Germinal center (tissue), 1 donor: ENCODE data around the gene ATXN2L.
A peak's percentile ranks its signal among the peaks of the same experiment; 100 is the strongest.
"Not testable (repeated sequence)": the region's sequence is repeated elsewhere in the genome, so short reads cannot be mapped to it uniquely, and the experiment has no call there.

Experiments
- DNase-seq: peaks from one replicate; pipeline ENCODE4 v3.0.0; 2012; ENCODE audit warnings: mixed read lengths, low spot score

ATXN2L gene, protein sequence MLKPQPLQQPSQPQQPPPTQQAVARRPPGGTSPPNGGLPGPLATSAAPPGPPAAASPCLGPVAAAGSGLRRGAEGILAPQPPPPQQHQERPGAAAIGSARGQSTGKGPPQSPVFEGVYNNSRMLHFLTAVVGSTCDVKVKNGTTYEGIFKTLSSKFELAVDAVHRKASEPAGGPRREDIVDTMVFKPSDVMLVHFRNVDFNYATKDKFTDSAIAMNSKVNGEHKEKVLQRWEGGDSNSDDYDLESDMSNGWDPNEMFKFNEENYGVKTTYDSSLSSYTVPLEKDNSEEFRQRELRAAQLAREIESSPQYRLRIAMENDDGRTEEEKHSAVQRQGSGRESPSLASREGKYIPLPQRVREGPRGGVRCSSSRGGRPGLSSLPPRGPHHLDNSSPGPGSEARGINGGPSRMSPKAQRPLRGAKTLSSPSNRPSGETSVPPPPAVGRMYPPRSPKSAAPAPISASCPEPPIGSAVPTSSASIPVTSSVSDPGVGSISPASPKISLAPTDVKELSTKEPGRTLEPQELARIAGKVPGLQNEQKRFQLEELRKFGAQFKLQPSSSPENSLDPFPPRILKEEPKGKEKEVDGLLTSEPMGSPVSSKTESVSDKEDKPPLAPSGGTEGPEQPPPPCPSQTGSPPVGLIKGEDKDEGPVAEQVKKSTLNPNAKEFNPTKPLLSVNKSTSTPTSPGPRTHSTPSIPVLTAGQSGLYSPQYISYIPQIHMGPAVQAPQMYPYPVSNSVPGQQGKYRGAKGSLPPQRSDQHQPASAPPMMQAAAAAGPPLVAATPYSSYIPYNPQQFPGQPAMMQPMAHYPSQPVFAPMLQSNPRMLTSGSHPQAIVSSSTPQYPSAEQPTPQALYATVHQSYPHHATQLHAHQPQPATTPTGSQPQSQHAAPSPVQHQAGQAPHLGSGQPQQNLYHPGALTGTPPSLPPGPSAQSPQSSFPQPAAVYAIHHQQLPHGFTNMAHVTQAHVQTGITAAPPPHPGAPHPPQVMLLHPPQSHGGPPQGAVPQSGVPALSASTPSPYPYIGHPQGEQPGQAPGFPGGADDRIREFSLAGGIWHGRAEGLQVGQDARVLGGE

DNA sequence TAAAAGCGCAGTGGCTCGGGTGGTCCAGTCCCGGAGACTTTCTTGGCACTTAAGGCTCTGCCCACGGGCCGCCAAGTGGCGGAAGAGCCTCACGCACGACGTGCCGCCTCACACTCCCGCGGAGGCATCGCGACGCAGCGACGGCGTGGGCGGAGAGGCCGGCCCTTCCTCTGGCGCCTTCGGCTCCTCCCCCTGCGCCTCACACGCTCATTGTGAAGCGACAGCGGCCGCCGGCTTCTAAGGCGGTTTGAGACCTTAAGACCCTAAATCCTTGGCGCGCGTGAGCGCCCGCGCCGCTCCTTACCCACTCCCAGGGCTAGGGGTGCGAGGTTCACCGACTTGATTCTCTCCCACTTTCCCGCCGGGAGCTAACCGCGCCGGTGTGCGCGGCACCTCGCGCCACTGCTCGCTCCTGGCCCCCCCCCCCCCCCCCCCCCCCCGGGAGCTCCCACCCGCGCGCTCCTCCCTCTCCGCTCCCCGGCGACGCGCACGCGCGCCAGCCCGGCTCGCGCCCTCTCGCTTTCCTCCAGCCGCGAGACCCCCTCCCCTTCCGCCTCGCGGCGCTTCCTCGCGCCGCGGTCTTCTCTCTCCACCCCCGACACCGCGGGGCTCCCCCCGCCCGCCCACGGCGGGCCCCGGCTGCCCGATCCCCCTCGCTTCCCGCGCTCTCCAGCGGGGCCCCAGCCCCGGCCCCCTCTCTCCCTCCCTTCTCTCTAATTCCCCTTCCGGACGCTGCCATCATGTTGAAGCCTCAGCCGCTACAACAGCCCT lies at the start of gene ATXN2L:
Gene ATXN2L (plus strand): TSS at position 480 of the 771 bp plus-strand sequence. CDS start 261 bp downstream, at position 741.
- peak; percentile 92 for DNase-seq

DNA sequence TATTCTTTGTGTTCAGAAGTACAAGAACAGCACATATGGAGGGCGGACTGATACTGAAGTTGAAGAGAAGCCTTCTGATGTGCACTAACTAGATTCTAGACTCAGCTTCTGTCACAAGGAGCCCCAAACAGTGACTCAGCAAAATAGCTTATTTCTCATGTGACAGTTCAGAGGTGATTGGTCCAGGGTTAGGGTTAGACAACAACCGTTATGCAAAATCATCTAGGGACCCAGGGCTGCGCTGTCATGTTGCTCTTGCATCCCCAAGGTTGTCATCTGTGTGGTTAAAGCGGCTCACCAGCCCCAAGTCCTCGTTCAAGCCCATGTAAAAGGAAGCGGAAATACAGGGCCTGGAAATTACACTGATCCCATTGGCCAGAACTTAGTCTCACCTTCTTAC lies 41.1 kb upstream of the ATXN2L start:
- not testable (repeated sequence) for DNase-seq

DNA sequence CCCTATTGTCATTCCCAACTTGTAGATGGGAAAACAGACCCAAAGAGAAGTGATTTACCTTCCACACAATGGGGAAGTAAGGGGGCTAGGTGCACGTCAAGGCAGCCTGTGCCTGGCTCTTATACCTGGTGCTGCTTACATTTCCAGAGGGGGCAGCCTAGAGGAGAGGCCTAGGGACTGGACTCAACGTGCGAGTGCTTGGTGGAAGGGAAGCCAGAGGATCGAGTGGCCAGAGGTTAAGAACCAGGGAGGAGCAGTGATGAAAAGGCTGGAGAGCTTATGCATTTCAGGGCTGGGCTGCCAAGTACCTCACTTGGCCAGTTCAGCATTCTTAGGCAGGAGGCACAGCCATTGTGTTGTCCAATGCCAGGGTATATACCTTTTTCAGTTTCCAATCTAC lies 40.4 kb upstream of the ATXN2L start:
- DNase-seq, result not testable (repeated sequence)

DNA sequence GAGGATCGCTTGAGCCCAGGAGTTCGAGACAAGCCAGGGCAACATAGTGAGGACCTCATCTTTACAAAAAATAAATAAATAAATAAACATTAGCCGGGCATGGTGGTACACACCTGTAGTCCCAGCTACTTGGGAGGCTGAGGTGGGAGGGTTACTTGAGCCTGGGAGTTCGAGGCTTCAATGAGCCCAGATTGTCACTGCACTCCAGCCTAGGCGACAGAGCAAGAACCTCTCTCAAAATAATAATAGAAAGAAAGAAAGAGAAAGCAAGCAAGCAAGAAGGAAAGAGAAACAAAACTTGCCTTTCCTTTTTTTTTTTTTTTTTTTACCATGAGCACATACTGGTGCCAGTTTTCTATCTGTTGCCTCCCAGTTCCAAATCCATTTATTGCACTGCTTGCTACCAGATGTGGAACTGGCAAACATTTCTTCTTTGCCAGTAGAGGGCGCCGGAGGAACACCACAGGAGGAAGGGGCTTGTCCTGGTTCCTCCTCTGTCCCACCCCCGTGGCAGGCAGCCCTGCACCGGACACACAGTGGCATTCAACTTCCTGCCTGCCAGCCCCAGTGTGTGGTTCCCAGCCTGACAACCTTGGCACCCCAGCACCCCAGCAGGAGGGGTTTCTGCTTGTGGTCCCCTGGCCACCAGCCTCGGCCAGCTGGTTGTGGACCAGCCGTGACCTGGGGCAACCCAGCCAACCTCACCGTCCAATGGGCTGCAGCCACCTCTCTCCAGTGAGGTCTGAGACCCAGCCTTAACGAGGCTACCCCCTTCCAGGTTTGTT lies 20.4 kb upstream of the ATXN2L start:
- DNase-seq, result not testable (repeated sequence)

DNA sequence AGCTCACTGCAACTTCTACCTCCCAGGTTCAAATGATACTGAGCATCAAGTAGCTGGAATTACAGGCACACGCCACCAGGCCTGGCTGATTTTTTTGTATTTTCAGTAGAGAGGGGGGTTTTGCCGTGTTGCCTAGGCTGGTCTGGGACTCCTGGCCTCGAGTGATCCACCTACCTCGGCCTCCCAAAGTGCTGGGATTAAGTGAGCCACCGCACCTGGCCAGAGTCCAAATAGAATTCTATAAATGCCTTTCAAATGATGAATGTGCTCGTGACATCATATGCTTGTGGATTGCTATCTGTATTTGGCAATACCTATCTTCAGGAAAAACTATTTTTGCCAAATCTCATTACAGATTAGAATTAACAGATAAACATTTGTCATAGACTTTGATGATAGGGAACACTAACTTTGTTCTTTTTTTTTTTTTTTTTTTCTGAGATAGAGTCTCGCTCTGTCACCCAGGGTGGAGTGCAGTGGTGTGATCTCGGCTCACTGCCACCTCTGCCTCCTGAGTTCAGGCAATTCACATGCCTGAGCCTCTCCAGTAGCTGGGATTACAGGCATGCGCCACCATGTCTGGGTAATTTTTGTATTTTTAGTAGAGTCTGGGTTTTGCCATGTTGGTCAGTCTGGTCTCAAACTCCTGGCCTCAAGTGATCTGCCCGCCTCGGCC lies 15.2 kb upstream of the ATXN2L start:
- DNase-seq, result not testable (repeated sequence)

DNA sequence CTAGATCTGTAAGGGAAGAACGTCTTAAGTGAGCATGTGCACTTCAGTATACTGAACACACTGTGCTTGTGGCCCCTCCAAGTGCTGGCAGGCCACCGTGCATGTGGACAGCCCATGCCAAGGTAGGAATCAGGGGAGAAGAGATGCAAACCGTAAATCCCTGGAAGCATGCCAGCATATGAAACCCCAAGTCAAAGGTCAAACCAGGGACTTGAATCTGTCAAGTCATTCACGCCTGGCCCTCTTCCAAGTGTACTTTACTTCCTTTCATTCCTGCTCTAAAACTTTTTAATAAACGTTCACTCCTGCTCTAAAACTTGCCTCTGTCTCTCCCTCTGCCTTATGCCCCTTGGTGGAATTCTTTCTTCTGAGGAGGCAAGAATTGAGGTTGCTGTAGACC lies 2.8 kb upstream of the ATXN2L start:
- no peak for DNase-seq

DNA sequence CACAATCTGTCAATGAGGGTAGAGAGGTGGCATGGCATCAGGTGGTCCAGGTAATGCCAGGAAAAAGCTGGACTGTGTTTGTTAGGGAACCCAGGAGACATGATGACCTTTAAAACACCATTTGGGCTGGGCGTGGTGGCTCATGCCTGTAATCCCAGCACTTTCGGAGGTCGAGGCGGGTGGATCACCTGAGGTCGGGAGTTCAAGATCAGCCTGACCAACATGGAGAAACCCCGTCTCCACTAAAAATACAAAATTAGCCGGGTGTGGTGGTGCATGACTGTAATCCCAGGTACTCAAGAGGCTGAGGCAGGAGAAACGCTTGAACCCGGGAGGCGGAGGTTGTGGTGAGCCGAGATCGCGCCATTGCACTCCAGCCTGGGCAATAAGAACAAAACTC lies 2.3 kb upstream of the ATXN2L start:
- not testable (repeated sequence) for DNase-seq

DNA sequence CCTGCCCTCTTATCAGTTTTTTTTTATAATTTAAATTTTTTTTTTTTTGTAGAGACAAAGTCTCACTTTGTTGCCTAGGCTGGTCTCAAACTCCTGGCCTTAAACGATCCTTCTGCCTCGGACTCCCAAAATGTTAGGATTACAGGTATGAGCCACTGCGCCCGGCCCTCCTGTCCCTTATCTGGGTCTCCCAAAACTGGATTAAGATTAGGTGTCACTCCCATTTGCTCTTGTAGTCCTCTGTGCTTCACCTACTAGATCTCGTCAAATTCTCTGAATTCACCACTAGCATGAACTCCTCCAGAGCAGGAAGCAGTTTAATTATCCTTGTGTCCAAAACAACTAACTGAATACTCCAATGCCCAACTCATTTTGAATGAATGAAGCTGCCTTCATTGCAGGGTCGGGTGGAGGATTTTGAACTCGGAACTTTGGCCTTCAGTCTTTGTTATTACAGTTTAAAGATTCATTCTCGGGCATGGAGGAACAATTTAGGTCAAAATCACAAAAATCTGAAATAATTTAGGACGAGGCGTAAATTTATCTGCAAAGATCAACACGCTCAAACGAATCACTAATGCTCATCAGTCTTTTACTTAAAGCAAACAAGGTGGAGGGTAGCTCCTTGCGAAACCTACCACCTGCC lies 802 bp upstream of the ATXN2L start:
- no peak for DNase-seq

DNA sequence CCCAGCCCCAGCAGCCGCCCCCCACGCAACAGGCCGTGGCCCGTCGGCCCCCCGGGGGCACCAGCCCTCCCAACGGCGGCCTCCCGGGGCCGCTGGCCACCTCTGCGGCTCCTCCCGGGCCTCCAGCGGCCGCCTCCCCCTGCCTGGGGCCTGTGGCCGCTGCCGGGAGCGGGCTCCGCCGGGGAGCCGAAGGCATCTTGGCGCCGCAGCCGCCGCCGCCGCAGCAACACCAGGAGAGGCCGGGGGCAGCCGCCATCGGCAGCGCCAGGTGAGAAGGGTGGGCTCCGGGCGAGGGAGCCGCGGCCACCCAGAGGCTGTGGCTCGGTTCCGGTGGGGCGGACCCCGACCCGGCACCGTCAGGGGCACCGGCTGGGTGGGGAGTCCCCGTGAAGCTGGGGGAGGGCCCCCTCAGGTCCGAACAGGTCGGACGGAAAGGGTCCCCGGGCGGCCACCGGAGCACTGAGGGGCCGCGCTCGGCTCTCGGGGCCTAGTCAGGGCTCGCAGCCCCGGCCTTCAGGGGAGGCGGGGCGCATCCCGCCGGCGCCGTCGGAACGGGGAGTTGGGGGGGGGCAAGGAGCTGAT lies 583 bp downstream of the ATXN2L start:
- peak; percentile 52 for DNase-seq

DNA sequence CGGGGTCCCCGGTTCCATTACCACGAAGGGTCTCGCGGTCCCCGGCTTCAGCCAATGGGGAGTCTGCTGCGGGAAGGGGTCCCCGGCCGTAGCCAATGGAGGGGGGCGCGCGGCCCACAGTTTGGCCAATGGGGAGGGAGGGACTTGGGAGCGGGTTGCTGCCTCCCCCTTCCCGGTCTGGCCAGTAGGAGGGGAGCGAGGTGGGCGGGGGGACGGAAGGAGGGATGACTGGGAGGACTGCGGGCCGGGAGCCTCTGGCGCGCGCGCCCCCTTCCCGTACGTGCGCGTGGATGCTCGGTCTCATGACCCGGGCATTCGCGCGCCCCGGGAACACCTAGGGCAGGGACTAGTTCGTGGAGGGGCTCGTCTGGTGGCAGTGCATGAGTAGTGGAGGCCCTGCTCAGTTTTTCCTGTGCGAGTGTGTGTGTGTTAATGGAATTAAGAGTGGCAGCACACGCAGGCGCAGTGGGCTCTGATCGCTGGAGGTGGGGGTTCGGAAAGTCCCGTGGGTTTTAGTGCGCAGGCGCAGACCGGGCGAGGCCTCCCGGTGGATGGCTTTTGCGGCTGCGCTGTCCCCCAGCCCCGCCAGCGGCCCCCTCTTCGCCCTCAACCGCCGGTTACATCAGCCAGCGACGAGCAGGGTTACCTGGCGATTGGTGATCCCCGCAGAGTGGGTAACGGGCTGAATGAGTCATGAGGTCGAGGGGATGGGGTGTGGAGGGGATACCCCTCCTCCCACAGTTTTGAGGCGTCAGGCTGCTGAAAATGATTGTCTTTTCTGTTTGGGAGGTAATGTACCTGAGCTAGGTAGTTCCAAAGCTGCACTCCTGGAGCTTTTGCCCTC lies 1.3 kb downstream of the ATXN2L start:
- DNase-seq, result peak; percentile 96

DNA sequence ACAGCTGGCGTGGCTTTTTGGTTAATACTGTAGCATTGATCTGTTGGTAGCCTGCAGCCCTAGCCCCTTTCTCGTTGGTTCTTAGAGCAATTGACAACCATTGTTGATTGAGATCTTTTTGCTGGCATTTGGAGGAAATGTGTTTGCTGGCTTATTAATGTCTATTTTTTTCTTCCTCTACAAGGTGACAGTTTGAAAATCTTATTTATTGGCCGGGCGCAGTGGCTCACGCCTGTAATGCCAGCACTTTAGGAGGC lies 1.8 kb downstream of the ATXN2L start:
- DNase-seq, result no peak

DNA sequence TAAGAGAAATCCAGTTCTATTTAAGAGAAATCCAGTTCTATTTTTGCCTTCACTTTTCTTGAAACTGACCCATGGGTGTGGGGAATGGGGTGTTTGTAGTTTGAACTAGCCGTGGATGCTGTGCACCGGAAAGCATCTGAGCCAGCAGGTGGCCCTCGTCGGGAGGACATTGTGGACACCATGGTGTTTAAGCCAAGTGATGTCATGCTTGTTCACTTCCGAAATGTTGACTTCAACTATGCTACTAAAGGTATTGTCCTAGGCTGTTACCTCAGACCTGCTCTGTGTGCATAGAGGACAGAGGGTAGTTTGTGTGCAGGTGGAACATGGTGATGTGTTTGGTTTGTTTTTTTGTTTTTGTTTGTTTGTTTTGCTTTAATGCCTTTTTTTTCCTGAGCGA lies 3.3 kb downstream of the ATXN2L start:
- DNase-seq, result no peak

DNA sequence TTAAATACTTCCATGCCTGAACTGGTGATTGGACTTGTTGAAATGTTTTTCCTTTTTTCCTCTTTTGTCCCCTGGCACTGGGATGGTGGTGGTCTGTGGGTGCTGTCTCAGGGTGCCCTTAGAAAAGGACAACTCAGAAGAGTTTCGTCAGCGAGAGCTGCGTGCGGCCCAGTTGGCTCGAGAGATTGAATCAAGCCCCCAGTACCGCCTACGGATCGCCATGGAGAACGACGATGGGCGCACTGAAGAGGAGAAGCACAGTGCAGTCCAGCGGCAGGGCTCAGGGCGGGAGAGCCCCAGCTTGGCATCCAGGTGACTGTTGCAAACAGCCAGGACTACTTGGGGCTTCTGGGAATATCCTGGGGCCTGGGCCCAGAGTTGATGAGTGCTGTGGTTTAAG lies 6.9 kb downstream of the ATXN2L start:
- no peak for DNase-seq

DNA sequence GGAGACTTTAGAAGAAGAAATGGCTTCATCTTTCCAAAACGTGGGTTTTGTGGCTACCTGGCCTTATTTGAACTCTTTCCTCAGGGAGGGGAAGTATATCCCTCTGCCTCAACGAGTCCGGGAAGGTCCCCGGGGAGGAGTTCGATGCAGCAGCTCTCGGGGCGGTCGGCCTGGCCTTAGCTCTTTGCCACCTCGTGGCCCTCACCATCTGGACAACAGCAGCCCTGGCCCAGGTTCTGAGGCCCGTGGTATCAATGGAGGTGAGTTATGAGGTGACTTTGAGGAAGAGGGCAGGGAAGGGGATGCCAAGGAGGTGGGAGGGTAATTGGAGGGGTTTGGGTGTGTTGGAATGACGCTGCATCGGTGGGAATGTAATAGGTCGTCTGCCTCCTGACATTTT lies 7.7 kb downstream of the ATXN2L start:
- no peak for DNase-seq

DNA sequence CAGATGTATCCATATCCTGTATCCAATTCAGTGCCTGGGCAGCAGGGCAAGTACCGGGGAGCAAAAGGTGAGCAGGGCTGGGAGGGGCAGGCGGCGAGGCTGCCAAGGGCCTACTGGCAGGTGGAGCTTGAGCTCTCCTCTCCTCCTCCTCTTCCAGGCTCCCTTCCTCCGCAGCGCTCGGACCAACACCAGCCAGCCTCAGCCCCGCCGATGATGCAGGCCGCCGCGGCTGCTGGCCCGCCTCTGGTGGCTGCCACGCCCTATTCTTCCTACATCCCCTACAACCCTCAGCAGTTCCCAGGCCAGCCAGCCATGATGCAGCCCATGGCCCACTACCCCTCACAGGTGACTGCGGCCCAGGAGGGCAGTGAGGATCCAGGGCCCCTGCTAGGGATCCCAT lies 11.6 kb downstream of the ATXN2L start:
- no peak for DNase-seq

DNA sequence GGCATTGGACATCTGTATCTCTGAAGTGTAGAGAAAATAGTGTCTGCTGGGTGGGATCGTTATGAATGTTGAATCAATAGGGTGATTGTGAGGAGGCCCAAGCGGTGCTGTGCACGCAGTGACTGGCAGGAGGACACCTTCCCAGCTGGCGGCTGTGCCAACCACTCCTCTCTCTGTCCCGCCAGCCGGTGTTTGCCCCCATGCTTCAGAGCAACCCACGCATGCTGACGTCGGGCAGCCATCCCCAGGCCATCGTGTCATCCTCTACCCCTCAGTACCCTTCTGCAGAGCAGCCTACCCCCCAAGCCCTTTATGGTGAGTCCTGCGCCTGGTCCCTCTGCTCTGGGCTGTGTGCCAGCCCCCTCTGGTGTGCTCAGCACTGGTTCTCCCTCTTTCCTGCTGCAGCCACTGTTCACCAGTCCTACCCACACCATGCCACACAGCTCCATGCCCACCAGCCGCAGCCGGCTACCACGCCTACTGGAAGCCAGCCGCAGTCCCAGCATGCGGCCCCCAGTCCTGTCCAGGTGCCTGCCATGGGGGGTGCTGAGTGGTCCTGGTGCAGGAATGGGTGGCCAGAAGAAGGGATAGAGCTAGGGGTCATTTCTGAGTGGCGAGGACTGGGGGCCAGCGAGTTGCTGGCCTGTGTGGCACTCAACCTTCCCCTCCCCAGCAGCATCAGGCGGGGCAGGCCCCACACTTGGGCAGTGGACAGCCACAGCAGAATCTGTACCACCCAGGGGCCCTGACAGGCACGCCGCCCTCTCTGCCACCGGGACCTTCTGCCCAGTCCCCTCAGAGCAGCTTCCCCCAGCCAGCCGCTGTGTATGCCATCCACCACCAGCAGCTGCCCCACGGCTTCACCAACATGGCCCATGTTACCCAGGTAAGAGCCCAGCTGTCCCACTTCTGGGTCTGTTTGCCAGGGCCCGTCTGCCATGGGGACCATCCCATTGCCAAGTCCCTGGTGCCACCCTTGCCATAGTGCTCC lies 12.4 kb downstream of the ATXN2L start:
- DNase-seq, result no peak

DNA sequence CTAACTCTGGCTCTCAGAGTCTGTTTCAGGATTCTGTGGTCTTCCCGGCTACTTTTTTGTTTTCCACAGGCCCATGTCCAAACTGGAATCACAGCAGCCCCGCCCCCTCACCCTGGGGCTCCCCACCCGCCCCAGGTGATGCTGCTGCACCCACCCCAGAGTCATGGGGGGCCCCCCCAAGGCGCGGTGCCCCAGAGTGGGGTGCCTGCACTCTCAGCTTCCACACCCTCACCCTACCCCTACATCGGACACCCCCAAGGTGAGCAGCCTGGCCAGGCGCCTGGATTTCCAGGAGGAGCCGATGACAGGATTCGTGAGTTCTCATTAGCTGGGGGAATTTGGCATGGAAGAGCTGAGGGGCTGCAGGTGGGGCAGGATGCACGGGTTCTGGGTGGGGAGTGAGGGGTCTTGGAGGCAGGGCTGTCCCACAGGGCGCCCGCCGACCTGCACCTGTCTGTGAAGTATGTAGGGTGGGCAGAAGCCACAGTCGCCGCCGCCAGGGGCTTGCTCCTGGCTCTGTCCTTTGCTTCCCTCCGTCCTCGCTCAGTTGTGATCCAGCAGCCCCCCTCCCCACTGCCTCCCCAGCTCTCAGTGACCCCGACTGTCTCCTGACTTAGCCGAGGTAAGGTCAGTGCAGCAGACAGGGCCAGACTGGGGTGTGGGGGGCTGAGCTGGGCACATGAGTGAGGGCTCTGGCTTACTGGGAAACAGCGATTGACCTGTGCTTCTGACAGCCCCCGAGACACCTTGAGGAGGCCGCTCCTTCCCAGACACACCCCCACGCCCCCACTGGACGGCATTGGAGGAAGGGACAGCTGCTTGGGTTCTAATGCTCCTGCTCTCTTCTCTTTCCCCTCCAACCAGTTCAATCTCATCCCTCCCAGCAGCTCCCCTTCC lies 13.3 kb downstream of the ATXN2L start:
- no peak for DNase-seq
